Measurements from ENCODE around the gene JUNB.

JUNB gene

GRCh38 chr19:12821761-12822160 lies 30.5 kb downstream of the JUNB start:
- TF ChIP-seq, protein P1, sequence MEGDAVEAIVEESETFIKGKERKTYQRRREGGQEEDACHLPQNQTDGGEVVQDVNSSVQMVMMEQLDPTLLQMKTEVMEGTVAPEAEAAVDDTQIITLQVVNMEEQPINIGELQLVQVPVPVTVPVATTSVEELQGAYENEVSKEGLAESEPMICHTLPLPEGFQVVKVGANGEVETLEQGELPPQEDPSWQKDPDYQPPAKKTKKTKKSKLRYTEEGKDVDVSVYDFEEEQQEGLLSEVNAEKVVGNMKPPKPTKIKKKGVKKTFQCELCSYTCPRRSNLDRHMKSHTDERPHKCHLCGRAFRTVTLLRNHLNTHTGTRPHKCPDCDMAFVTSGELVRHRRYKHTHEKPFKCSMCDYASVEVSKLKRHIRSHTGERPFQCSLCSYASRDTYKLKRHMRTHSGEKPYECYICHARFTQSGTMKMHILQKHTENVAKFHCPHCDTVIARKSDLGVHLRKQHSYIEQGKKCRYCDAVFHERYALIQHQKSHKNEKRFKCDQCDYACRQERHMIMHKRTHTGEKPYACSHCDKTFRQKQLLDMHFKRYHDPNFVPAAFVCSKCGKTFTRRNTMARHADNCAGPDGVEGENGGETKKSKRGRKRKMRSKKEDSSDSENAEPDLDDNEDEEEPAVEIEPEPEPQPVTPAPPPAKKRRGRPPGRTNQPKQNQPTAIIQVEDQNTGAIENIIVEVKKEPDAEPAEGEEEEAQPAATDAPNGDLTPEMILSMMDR (IDR thresholded peaks at IDR 0.05), result no peak
- no peaks in the 10 kb centered on the region for H3K9me3 ChIP-seq

GRCh38 chr19:12825254-12826131 lies 34.2 kb downstream of the JUNB start:
- no peaks in the 10 kb centered on the region for H3K36me3 ChIP-seq
- TF ChIP-seq, protein P1 (IDR thresholded peaks at IDR 0.05), result no peak
- H3K27ac ChIP-seq, result no peak overlapping the region
- no peaks in the 10 kb centered on the region for H3K9me3 ChIP-seq
- H3K4me1 ChIP-seq (ENCODE audit: control insufficient read depth in 1 of 2, insufficient read depth in 1 of 2, low read depth in 1 of 2, low read length in 1 of 2), result peaks cover 3 to 5% of the 10 kb centered on the region in 2 experiments
- H3K4me3 ChIP-seq (ENCODE audit: low read depth in 1 of 2, low read length in 1 of 2), result no peak overlapping the region
- peaks cover 66% of the 10 kb centered on the region for H3K27me3 ChIP-seq

More at GRCh38 chr19:12821761-12822160, 30.5 kb downstream of the JUNB start:
- H3K27ac ChIP-seq, result no peak overlapping the region
- no peak overlapping the region for H3K4me3 ChIP-seq (ENCODE audit: low read depth in 1 of 2, low read length in 1 of 2)
- H3K4me1 ChIP-seq (ENCODE audit: control insufficient read depth in 1 of 2, insufficient read depth in 1 of 2, low read depth in 1 of 2, low read length in 1 of 2), result peaks cover 3 to 5% of the 10 kb centered on the region in 2 experiments
- peaks cover 29% of the 10 kb centered on the region for H3K27me3 ChIP-seq
- no peaks in the 10 kb centered on the region for H3K36me3 ChIP-seq

DNA sequence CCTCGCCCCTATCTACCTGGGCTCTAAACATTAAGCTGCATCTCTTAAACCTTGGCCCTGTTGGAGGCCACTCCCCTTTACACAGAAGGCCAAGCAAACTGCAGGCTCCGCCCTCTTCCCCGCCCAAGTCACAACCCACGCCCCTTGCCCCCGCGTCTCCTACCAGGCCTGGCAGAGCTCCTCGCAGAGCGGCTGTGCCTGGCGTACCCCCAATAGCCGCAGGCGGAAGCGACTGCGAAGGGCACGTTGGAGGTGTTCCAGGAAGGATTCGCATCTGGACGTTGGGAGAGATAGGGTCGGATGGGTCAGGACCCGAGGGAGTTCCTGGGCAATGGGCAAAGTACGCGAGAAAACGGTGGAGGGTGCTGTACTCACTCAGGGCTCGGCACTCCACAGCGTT lies 37.2 kb downstream of the JUNB start:
- H3K27ac ChIP-seq, result no peak overlapping the region
- H3K4me1 ChIP-seq (ENCODE audit: control insufficient read depth in 1 of 2, insufficient read depth in 1 of 2, low read depth in 1 of 2, low read length in 1 of 2), result peaks cover 3 to 5% of the 10 kb centered on the region in 2 experiments
- H3K36me3 ChIP-seq, result no peaks in the 10 kb centered on the region
- H3K4me3 ChIP-seq (ENCODE audit: low read depth in 1 of 2, low read length in 1 of 2), result no peak overlapping the region
- TF ChIP-seq, protein P1 (IDR thresholded peaks at IDR 0.05), result no peak
- H3K27me3 ChIP-seq, result peaks cover 96% of the 10 kb centered on the region
- H3K9me3 ChIP-seq, result no peaks in the 10 kb centered on the region

- no peaks in the 10 kb centered on the region for H3K9me3 ChIP-seq
- H3K36me3 ChIP-seq, result no peaks in the 10 kb centered on the region
- peaks cover 0 to 4% of the 10 kb centered on the region in 2 experiments for H3K4me1 ChIP-seq (ENCODE audit: control insufficient read depth in 1 of 2, insufficient read depth in 1 of 2, low read depth in 1 of 2, low read length in 1 of 2)
- no peak overlapping the region for H3K4me3 ChIP-seq (ENCODE audit: low read depth in 1 of 2, low read length in 1 of 2)
- no peak overlapping the region for H3K27ac ChIP-seq
- H3K27me3 ChIP-seq, result peaks cover 100% of the 10 kb centered on the region
- TF ChIP-seq, protein P1 (IDR thresholded peaks at IDR 0.05), result no peak
Observed at GRCh38 chr19:12833418-12833737, 42.1 kb downstream of the JUNB start.

DNA sequence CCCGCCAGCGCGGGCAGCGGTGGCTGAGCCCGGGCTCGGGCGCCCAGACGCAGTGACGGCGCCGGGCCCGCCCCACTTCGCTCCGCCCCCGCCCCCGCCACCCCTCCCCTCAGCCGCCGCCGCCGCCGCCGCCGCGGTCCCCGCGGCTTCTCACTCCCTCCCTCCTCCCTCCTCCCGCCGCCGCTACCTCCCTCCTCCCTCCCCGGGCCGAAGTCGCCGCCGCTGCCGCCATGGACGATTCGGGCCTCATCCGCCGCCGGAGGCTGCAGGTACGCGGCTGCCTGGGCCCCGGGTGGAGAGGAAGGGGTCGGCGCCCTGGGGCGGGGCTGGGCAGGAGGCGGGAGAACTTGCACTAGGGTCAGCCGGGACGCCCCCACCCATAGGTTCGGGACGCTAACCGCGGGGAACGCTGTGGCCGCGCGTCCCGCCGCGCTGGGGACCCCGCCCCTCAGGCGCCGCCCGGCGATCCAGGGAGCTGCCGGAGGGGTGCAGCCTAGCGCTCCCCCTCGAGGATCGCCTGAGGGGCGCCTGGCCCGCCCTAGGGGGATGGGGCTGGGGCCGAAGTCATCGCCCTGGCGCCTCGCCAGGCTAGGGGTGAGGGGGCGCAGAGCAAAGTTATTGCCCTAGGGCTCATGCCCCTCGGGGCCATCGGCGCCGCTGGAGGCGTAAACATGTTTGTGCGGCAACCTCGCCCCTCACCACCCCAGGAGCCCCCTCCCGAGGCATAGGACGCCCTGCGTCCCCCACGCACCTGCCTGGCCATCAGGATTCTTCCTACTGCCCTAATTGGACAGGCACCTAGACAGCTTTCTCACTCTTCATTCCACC lies 42.7 kb downstream of the JUNB start:
- peaks cover 100% of the 10 kb centered on the region for H3K27me3 ChIP-seq
- peaks cover 0 to 10% of the 10 kb centered on the region in 2 experiments for H3K4me1 ChIP-seq (ENCODE audit: control insufficient read depth in 1 of 2, insufficient read depth in 1 of 2, low read depth in 1 of 2, low read length in 1 of 2)
- H3K27ac ChIP-seq, result no peak overlapping the region

More for the DNA sequence above, 42.7 kb downstream of the JUNB start:
- Histone ChIP-seq H3K9me3 (no peaks in the 10 kb centered on the region), H3K36me3 (no peaks in the 10 kb centered on the region), H3K4me3 (ENCODE audit: low read depth in 1 of 2, low read length in 1 of 2) (peak overlapping the region in 1 of 2 experiments; percentile 35)
- TF ChIP-seq, protein P1 (IDR thresholded peaks at IDR 0.05), result no peak

Measured in neutrophil (primary cell).